SU-DHL-6 (cell line): ENCODE data around the gene VAV3.

ENCODE experiments used
- EZH2phosphoT487 ChIP-seq: fragments of 200-600 bp; sonication (generic), shearing (Covaris generic); conservative IDR thresholded peaks from 2 replicates; pipeline ENCODE4 v1.6.1; 2018; ENCODE audit warnings: mild to moderate bottlenecking, antibody characterized with exemption, low read length, moderate library complexity, mixed read lengths
- TF ChIP-seq, protein P1 (sequence below): fragments of 200-600 bp; sonication (generic); IDR thresholded peaks from one replicate; pipeline ENCODE4 v1.5.1; 2017; ENCODE audit warnings: antibody characterized with exemption, mild to moderate bottlenecking, low read length, moderate library complexity; ENCODE audit not compliant: insufficient read depth, poor library complexity, severe bottlenecking

DNA sequence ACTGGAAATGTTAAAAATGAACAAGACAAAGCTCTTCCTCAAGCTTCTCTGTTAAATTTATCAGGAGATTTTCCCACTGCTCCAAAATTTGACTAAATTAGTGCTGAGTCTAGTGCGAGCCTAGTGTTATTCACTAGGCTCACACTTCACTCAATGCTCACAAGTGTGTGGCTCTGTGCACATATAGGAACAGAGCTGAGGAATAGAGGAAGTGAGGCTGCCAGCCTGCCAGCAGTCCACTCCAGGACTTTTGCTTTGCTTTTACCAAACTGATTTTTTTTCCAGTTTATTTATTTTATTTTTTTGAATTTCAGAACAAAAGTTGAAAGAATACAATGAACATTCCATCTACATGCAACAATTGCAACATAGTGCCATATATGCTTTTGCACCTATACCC lies 87.2 kb downstream of the VAV3 start:
- TF ChIP-seq, protein P1, sequence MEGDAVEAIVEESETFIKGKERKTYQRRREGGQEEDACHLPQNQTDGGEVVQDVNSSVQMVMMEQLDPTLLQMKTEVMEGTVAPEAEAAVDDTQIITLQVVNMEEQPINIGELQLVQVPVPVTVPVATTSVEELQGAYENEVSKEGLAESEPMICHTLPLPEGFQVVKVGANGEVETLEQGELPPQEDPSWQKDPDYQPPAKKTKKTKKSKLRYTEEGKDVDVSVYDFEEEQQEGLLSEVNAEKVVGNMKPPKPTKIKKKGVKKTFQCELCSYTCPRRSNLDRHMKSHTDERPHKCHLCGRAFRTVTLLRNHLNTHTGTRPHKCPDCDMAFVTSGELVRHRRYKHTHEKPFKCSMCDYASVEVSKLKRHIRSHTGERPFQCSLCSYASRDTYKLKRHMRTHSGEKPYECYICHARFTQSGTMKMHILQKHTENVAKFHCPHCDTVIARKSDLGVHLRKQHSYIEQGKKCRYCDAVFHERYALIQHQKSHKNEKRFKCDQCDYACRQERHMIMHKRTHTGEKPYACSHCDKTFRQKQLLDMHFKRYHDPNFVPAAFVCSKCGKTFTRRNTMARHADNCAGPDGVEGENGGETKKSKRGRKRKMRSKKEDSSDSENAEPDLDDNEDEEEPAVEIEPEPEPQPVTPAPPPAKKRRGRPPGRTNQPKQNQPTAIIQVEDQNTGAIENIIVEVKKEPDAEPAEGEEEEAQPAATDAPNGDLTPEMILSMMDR: no peak
- no peak for TF ChIP-seq EZH2phosphoT487
